Lower leg skin (tissue), 4 donors: ENCODE measurements around the gene KIF1B. TPM values are rescaled to one million over a fixed set of nuclear protein-coding genes. Genes with fewer than 3 reads are reported as not detected.
A peak's percentile ranks its signal among the peaks of the same experiment; 100 is the strongest.
"Not testable (repeated sequence)": the region's sequence is repeated elsewhere in the genome, so short reads cannot be mapped to it uniquely, and the experiment has no call there.

Source experiments
- DNase-seq, 2 donors: peaks; one replicate each; pipeline ENCODE4 v3.0.0-alpha.2; 2019; ENCODE audit warnings: low spot score in 2 of 2
- H3K4me3 ChIP-seq: fragments of 200-600 bp; sonication (generic); 2 replicates; pipeline ENCODE4 v1.5.1; 2017; ENCODE audit warnings: mild to moderate bottlenecking, low read depth; ENCODE audit not compliant: poor library complexity, severe bottlenecking
- CTCF ChIP-seq, 3 donors: fragments of 450-650 bp; IDR thresholded peaks; one replicate each; pipeline ENCODE4 v1.5.1; 2016; ENCODE audit warnings: antibody characterized with exemption in 3 of 3, mild to moderate bottlenecking in 3 of 3, moderate library complexity in 2 of 3
- POLR2A ChIP-seq, 2 donors: fragments of 450-650 bp; IDR thresholded peaks; one replicate each; pipeline ENCODE4 v1.6.1; 2016 to 2017; ENCODE audit warnings: antibody characterized with exemption in 2 of 2, mild to moderate bottlenecking in 1 of 2, moderate library complexity in 1 of 2
- WGBS, 2 donors: methylation state at CpG; one replicate each; pipeline ENCODE4 v1.1.5; 2018; 5-methylcytosine and 5-hydroxymethylcytosine counted together
- intact Hi-C: fragments of 100-400 bp; cut with DNase I; formaldehyde crosslinking; loops from one replicate; pipeline ENCODE4 v1.15.0; 2023; ENCODE audit warnings: low total_unique reads
- total RNA-seq, 4 donors: library from RNA; depleted of rRNA; stranded (reverse); fragments of >200 nt; gene quantifications; one replicate each; pipeline ENCODE4 v1.1.0, GENCODE V29; 2016

KIF1B gene
- total RNA-seq, 4 donors from 2014 or later, result 44.1 to 53.1 (median 46.0) TPM

DNA sequence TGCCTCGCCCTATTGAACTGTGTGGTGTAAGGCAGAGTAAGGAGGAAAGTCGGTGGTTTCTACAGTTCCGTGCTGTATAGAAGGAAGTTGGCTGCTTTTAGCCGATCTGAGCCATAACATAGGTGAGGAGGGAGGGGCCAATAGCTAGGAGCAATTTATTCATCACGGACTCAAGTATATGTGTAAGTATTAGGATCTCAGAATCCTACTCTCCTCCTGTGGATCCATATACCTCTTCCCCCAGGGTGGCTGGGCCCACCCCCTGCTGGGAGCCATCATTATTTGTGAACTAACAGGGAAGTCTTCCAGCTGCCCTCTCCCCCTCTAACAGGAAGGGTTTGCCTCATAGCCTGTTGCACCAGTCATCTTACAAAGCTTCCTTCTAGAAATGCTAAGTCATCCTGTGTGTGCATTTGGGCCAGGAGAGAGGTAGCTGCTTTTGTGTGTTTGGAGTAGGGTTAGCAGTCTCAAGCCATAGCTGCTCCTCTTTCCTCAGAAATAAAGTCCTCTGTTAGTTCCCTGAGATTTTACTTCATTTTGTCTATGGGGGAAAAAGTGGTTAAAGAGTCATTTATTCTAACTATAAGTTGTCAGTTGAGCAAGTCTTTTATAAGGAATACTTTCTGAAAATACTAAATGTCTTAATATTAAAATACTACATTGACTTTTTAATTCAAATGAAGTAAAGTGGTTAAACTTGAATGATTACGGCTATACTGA lies 205.0 kb downstream of the KIF1B start:
- 53 to 60% methylated on average over 6 of the region's 6 CpGs for WGBS, 2 donors
- no peak overlapping the region for H3K4me3 ChIP-seq
- DNase-seq, result peak in 1 of 2 donors; percentile 28
- intact Hi-C loops, result no loop called here
- TF ChIP-seq CTCF (IDR thresholded peaks at IDR 0.05) (no peak), POLR2A (IDR thresholded peaks at IDR 0.05) (no peak)

DNA sequence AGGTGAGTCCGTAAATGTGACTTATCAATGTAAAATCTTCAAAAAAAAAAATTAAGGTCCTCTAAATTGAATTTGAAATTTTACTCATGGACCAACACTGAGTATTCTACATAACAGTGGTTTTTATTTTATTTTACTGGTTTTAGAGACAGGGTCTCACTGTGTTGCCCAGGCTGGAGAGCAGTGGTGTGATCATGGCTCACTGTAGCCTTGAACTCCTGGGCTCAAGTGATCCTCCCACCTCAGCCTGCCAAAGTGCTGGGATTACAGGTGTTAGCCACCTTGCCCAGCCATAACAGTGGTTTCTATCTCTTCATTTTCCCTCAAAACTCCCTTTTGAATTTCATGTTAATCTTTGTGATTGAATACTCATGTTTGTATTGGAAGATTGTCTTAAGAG lies 205.6 kb downstream of the KIF1B start:
- H3K4me3 ChIP-seq, DNase-seq, intact Hi-C loops: not testable (repeated sequence)
- 93 to 97% methylated on average over 1 of the region's 1 CpG for WGBS, 2 donors

DNA sequence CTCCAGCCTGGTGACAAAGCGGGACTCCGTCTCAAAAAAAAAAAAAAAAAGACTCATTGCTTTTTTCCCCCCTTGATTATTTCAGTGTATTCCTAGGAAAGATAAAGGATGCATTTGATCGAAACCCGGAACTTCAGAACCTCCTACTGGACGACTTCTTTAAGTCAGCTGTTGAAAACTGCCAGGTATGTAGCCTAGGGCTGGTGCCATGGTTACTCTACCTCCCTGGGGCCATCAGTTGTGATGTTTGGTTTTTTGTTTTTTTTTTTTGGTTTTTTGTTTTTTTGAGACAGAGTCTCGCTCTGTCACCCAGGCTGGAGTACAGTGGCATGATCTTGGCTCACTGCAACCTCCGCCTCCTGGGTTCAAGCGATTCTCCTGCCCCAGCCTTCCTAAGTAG lies 208.4 kb downstream of the KIF1B start:
- H3K4me3 ChIP-seq, intact Hi-C loops, DNase-seq: not testable (repeated sequence)
- 93 to 94% methylated on average over 8 of the region's 8 CpGs for WGBS, 2 donors

DNA sequence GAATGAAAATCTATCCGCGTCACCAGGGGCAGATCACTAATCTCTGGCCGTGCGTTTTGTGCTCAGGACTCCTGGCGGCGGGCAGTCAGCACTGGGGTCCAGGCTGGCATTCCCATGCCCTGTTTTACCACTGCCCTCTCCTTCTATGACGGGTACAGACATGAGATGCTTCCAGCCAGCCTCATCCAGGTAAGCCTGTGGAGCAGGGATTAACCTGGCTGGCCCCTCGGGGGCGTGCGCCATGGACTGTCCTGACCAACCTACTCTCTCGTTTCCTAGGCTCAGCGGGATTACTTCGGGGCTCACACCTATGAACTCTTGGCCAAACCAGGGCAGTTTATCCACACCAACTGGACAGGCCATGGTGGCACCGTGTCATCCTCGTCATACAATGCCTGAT lies 209.0 kb downstream of the KIF1B start:
- no peak for DNase-seq
- TF ChIP-seq POLR2A (IDR thresholded peaks at IDR 0.05) (no peak), CTCF (IDR thresholded peaks at IDR 0.05) (no peak)
- no peak overlapping the region for H3K4me3 ChIP-seq
- WGBS, 2 donors, result 83 to 93% methylated on average over 15 of the region's 15 CpGs
- intact Hi-C loops, result no loop called here

DNA sequence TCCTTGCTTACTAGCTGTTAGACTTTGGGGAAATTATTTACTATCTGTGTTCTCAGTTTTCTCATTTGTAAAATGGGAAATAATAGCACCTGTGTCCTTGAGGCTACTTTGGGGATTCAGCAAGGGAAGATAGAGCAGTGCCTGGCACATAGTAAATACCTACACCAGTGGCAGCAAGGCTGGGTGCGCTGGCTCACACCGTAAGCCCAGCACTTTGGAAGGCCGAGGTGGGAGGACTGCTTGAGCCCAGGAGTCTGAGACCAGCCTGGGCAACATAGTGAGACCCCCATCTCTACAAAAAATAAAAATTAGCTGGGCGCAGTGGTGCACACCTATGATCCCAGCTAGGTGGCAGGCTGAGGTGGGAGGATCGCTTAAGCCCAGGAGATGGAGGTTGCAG lies 211.3 kb downstream of the KIF1B start:
- TF ChIP-seq CTCF (IDR thresholded peaks at IDR 0.05) (no peak), POLR2A (IDR thresholded peaks at IDR 0.05) (no peak)
- WGBS, 2 donors, result 91 to 98% methylated on average over 5 of the region's 5 CpGs

GRCh38 chr1:10424034-10424433 lies 213.7 kb downstream of the KIF1B start:
- intact Hi-C loops, result no loop called here
- peak in 1 of 2 donors; percentile 23 for DNase-seq
- H3K4me3 ChIP-seq, result no peak overlapping the region
- WGBS, 2 donors, result 45 to 46% methylated on average over 9 of the region's 9 CpGs
- TF ChIP-seq CTCF (IDR thresholded peaks at IDR 0.05), result no peak
- no peak for TF ChIP-seq POLR2A (IDR thresholded peaks at IDR 0.05)

More for the DNA sequence above, 211.3 kb downstream of the KIF1B start:
- intact Hi-C loops, result no loop called here
- no peak overlapping the region for H3K4me3 ChIP-seq
- DNase-seq, result no peak

- no peak overlapping the region for H3K4me3 ChIP-seq
- WGBS, 2 donors, result 84 to 92% methylated on average over 8 of the region's 8 CpGs
- intact Hi-C loops, result no loop called here
- DNase-seq, result no peak
- TF ChIP-seq POLR2A (IDR thresholded peaks at IDR 0.05) (no peak), CTCF (IDR thresholded peaks at IDR 0.05) (no peak)
Measured at GRCh38 chr1:10424651-10425050, 214.3 kb downstream of the KIF1B start.

DNA sequence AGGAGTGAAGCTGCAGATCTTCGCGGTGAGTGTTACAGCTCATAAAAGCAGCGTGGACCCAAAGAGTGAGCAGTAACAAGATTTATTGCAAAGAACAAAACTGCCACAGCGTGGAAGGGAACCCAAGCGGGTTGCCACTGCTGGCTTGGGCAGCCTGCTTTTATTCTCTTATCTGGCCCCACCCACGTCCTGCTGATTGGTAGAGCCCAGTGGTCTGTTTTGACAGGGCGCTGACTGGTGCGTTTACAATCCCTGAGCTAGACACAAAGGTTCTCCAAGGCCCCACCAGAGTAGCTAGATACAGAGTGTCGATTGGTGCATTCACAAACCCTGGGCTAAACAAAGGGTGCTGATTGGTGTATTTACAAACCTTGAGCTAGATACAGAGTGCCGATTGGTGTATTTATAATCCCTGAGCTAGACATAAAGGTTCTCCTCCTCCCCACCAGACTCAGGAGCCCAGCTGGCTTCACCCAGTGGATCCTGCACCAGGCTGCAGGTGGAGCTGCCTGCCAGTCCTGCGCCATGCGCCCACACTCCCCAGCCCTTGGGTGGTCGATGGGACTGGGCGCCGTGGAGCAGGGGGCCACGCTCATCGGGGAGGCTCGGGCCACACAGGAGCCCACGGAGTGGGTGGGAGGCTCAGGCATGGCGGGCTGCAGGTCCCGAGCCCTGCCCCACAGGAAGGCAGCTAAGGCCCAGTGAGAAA lies 215.6 kb downstream of the KIF1B start:
- DNase-seq, H3K4me3 ChIP-seq, intact Hi-C loops: not testable (repeated sequence)
- WGBS, 2 donors, result 73 to 84% methylated on average over 10 to 18 of the region's 21 CpGs

DNA sequence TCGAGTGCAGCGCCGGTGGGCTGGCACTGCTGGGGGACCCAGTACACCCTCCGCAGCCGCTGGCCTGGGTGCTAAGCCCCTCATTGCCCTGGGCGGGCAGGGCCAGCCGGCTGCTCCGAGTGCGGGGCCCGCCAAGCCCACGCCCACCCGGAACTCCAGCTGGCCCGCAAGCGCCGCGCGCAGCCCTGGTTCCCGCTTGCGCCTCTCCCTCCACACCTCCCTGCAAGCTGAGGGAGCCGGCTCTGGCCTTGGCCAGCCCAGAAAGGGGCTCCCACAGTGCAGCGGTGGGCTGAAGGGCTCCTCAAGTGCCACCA lies 216.1 kb downstream of the KIF1B start:
- WGBS, 2 donors, result 96% methylated on average over 19 of the region's 21 CpGs; no CpG with 5 or more reads in 1 of the 2 donors
- H3K4me3 ChIP-seq, intact Hi-C loops, DNase-seq: not testable (repeated sequence)
